ENCODE data around the gene BTBD10. TPM values are rescaled to one million over a fixed set of nuclear protein-coding genes. Genes with fewer than 3 reads are reported as not detected.

BTBD10 gene
- total and polyA plus RNA-seq, 8 donors: 4.6 to 15.9 (median 7.6) TPM

- Histone ChIP-seq H3K4me3 (peak overlapping the region; percentile 55 to 85 (median 71)), H3K27me3 (no peaks in the 10 kb centered on the region), H3K27ac (peak overlapping the region; percentile 71 to 84 (median 72)), H3K4me1 (peaks cover 5 to 14% (median 12%) of the 10 kb centered on the region in 3 donors), H3K36me3 (no peaks in the 10 kb centered on the region), H3K9me3 (no peaks in the 10 kb centered on the region)
- FAIRE-seq: no peak
- DNase-seq: peak in 2 of 6 donors; percentile 48 to 75
- TF ChIP-seq, protein P1, sequence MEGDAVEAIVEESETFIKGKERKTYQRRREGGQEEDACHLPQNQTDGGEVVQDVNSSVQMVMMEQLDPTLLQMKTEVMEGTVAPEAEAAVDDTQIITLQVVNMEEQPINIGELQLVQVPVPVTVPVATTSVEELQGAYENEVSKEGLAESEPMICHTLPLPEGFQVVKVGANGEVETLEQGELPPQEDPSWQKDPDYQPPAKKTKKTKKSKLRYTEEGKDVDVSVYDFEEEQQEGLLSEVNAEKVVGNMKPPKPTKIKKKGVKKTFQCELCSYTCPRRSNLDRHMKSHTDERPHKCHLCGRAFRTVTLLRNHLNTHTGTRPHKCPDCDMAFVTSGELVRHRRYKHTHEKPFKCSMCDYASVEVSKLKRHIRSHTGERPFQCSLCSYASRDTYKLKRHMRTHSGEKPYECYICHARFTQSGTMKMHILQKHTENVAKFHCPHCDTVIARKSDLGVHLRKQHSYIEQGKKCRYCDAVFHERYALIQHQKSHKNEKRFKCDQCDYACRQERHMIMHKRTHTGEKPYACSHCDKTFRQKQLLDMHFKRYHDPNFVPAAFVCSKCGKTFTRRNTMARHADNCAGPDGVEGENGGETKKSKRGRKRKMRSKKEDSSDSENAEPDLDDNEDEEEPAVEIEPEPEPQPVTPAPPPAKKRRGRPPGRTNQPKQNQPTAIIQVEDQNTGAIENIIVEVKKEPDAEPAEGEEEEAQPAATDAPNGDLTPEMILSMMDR (IDR thresholded peaks at IDR 0.05): no peak
- 0 to 1% methylated on average over 18 of the region's 18 CpGs for WGBS, 2 donors
- peak; percentile 31 to 60 (median 40) for ATAC-seq
- intact Hi-C loops (cut with DNase I): no loop called here
Measured at GRCh38 chr11:13462311-13462900, 616 bp downstream of the BTBD10 start.

DNA sequence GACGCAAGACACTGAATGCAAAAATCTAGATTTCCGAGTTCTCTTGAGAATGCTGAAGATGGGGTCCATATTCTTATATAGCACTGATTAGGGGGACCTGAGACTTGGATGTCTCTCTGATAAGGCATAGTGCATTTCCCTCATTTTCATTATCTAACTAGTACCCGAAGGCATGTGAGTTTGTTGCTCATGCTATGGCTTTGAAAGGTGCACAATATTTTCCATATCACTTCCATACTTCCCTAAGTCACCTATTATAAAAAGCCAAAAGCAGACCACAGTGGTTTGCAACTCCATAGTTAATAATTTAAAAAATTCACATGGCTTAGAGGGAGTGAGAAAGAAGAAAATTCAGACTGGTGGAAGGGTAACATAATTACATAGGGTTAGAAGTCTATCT, 1.7 kb downstream of the BTBD10 start:
- Histone ChIP-seq H3K27me3 (no peaks in the 10 kb centered on the region), H3K4me3 (no peak overlapping the region), H3K4me1 (peaks cover 5 to 14% (median 12%) of the 10 kb centered on the region in 3 donors), H3K27ac (no peak overlapping the region), H3K9me3 (no peaks in the 10 kb centered on the region), H3K36me3 (no peaks in the 10 kb centered on the region)
- ATAC-seq: no peak
- WGBS, 2 donors: 74 to 82% methylated on average over 3 of the region's 3 CpGs
- DNase-seq: no peak
- intact Hi-C loops (cut with DNase I): no loop called here
- TF ChIP-seq, protein P1 (IDR thresholded peaks at IDR 0.05): no peak
- FAIRE-seq: no peak

DNA sequence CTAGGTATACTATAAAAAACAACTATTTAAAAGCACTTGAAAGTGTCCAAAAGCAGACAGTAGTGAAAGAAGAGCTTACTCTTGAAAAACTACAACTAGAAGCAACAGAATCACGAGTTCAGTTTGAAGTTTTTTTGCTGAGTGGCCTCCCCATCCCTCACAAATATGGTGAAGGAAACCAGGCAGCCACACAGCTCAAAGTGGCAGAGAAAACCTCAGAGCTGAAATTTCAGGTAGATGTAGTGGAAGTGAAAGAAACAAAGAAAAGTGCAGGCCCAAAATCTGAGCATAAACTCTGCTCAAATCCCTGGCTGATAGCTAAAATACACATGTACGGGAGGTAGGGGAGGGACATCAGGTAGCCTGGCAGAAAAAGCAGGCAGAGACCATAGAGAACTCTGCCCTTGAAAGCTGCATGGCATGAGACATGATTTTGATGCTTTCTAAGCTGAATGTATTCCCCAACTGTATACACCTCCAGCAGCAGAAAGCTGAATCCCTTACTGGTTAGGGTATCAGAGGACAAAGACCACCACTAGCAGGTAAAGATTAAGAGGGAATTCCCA, 12.1 kb downstream of the BTBD10 start:
- Histone ChIP-seq H3K4me3 (no peak overlapping the region), H3K27me3 (no peaks in the 10 kb centered on the region), H3K27ac (no peak overlapping the region), H3K36me3 (no peaks in the 10 kb centered on the region), H3K4me1 (peaks cover 0 to 16% (median 0%) of the 10 kb centered on the region in 3 donors), H3K9me3 (no peaks in the 10 kb centered on the region)
- DNase-seq: no peak
- no peak for FAIRE-seq
- peak in 1 of 4 donors; percentile 34 for ATAC-seq
- intact Hi-C loops (cut with DNase I): no loop called here
- 52 to 67% methylated on average over 2 of the region's 2 CpGs for WGBS, 2 donors
- TF ChIP-seq, protein P1 (IDR thresholded peaks at IDR 0.05): no peak

DNA sequence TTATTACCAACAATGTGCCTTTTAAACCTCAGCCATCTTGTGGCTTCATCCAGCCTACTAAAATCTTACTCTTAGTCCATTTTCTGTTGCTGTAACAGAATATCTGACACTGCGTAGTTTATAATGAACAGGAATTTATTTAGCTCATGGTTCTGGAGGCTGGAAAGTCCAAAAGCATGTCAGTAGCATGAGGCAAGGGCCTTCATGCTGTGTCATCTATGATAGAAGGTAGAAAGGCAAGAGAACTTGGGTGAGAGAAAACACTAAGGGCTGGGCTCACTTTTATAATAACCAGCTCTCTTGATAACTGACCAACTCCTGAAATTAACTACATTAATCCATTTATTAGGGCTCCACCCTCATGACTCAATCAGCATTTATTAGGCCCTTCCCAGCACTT, 13.5 kb downstream of the BTBD10 start:
- Histone ChIP-seq H3K27me3 (no peaks in the 10 kb centered on the region), H3K36me3 (no peaks in the 10 kb centered on the region), H3K4me3 (no peak overlapping the region), H3K4me1 (peaks cover 0 to 16% (median 0%) of the 10 kb centered on the region in 3 donors), H3K27ac (no peak overlapping the region), H3K9me3 (no peaks in the 10 kb centered on the region)
- ATAC-seq: no peak
- intact Hi-C loops (cut with DNase I): no loop called here
- WGBS, 2 donors: 0 to 68% methylated on average over 1 of the region's 1 CpG
- TF ChIP-seq, protein P1 (IDR thresholded peaks at IDR 0.05): no peak
- FAIRE-seq: no peak
- no peak for DNase-seq

DNA sequence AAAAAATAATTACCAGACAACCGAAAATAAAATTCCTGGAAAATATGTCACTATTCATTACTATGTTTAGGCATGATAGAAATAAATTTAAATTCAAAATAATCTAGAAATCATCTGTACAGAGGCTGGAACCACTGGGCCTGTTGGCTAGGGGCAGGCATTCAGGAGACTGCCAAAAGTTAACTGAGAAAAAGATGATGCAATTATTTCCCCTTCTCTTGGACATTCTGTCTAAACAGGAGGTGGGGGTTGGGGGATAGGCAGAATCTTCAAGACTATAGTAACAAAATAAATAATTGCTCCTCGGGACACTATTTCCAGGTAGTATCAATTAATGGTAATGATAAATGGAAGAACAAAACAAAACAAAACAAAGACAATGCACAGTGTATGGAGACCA, 14.1 kb downstream of the BTBD10 start:
- TF ChIP-seq, protein P1 (IDR thresholded peaks at IDR 0.05): no peak
- ATAC-seq (peak in 3 of 4 donors; percentile 43 to 57 (median 47)), FAIRE-seq (no peak), DNase-seq (no peak)
- H3K4me1 ChIP-seq: peaks cover 0 to 16% (median 0%) of the 10 kb centered on the region in 3 donors
- intact Hi-C loops (cut with DNase I): no loop called here
- no peaks in the 10 kb centered on the region for H3K9me3 ChIP-seq
- 65 to 89% methylated on average over 2 of the region's 2 CpGs for WGBS, 2 donors
- H3K4me3 ChIP-seq: no peak overlapping the region
- no peaks in the 10 kb centered on the region for H3K36me3 ChIP-seq
- H3K27me3 ChIP-seq: no peaks in the 10 kb centered on the region
- no peak overlapping the region for H3K27ac ChIP-seq
